CD4-positive, alpha-beta T cell (primary cell): ENCODE data around the gene C2orf92. TPM values are rescaled to one million over a fixed set of nuclear protein-coding genes. Genes with fewer than 3 reads are reported as not detected.

Experiments
- ATAC-seq: fragments of 200-7000 bp; cut with Tn5 transposase; one replicate; pipeline ENCODE4 v1.10.0; 2022; ENCODE audit warnings: mild to moderate bottlenecking; ENCODE audit not compliant: poor library complexity
- CTCF ChIA-PET: fragments of 350-600 bp; sonication (Branson Sonifier 250); formaldehyde crosslinking; loops from one replicate; lab custom pipeline; 2021; ENCODE audit warnings: antibody characterized with exemption, inconsistent platforms; lab: Charles Lee
- POLR2A ChIA-PET: fragments of 350-600 bp; sonication (Branson Sonifier 250); formaldehyde crosslinking; loops from one replicate; lab custom pipeline; 2021; ENCODE audit warnings: antibody characterized with exemption, inconsistent platforms; lab: Charles Lee
- DNase-seq, 14 experiments: peaks; one replicate each; pipeline ENCODE4 v3.0.0-alpha.2; 2013 to 2020; ENCODE audit warnings: mixed read lengths in 2 of 14
- H3K27ac ChIP-seq, 2 donors: one replicate each; pipeline versions ENCODE4 v1.5.1 to v1.7.0; 2013; ENCODE audit warnings: low read length in 2 of 2, low read depth in 1 of 2, mild to moderate bottlenecking in 1 of 2
- H3K27me3 ChIP-seq, 2 experiments: 1 replicate in 1 of 2; 2 replicates in 1 of 2; pipeline versions ENCODE4 v1.6.1 to v1.7.0; 2013; ENCODE audit warnings: low read length in 2 of 2, control low read depth in 1 of 2, mild to moderate bottlenecking in 1 of 2, moderate library complexity in 1 of 2; ENCODE audit not compliant: insufficient read depth in 2 of 2, control insufficient read depth in 1 of 2
- H3K36me3 ChIP-seq: one replicate; pipeline ENCODE4 v1.6.1; 2013; ENCODE audit warnings: low read length, control low read depth; ENCODE audit not compliant: insufficient read depth
- H3K4me1 ChIP-seq: one replicate; pipeline ENCODE4 v1.6.1; 2013; ENCODE audit warnings: low read length, control low read depth; ENCODE audit not compliant: insufficient read depth
- H3K4me3 ChIP-seq: one replicate; pipeline ENCODE4 v1.5.1; 2013; ENCODE audit warnings: mild to moderate bottlenecking, low read length, moderate library complexity
- H3K9me3 ChIP-seq, 2 experiments: 1 replicate in 1 of 2; 2 replicates in 1 of 2; pipeline versions ENCODE4 v1.6.1 to v1.7.0; 2013; ENCODE audit warnings: low read length in 2 of 2, mild to moderate bottlenecking in 2 of 2, control low read depth in 1 of 2, moderate library complexity in 1 of 2; ENCODE audit not compliant: control insufficient read depth in 1 of 2, insufficient read depth in 1 of 2
- H3K27ac Mint-ChIP-seq: one replicate; pipeline ENCODE4 v1.8.0; 2020; ENCODE audit warnings: mixed read lengths
- H3K27me3 Mint-ChIP-seq: one replicate; pipeline ENCODE4 v1.8.0; 2021; ENCODE audit warnings: mixed read lengths
- H3K36me3 Mint-ChIP-seq: one replicate; pipeline ENCODE4 v1.8.0; 2021; ENCODE audit warnings: low read depth, mixed read lengths
- H3K4me1 Mint-ChIP-seq: one replicate; pipeline ENCODE4 v1.8.0; 2021; ENCODE audit warnings: low read depth, mixed read lengths
- H3K4me3 Mint-ChIP-seq: one replicate; pipeline ENCODE4 v1.8.0; 2020; ENCODE audit warnings: mild to moderate bottlenecking, mixed read lengths
- H3K9me3 Mint-ChIP-seq: one replicate; pipeline ENCODE4 v1.8.0; 2020; ENCODE audit warnings: mixed read lengths
- intact Hi-C, 2 experiments: fragments of 100-400 bp; cut with DNase I in 1 of 2; cut with micrococcal nuclease in 1 of 2; formaldehyde crosslinking; loops; one replicate each; pipeline versions ENCODE4 v1.15.1 to v1.9.0; 2023 to 2025; cut with DNase I, micrococcal nuclease
- total RNA-seq, 174 experiments: library from RNA in 2 of 174; stranded (reverse) in 2 of 174; gene quantifications; one replicate each; pipeline ENCODE4 v1.2.3 and lab custom pipeline; 2021 to 2026
- TF ChIP-seq, protein P1 (sequence below): fragments of 200-600 bp; IDR thresholded peaks from one replicate; pipeline ENCODE4 v1.8.0; 2022; ENCODE audit warnings: antibody characterized with exemption, mild to moderate bottlenecking

Gene C2orf92
- total RNA-seq, 2 experiments from 2014 or later, result 12.4 to 13.4 TPM

DNA sequence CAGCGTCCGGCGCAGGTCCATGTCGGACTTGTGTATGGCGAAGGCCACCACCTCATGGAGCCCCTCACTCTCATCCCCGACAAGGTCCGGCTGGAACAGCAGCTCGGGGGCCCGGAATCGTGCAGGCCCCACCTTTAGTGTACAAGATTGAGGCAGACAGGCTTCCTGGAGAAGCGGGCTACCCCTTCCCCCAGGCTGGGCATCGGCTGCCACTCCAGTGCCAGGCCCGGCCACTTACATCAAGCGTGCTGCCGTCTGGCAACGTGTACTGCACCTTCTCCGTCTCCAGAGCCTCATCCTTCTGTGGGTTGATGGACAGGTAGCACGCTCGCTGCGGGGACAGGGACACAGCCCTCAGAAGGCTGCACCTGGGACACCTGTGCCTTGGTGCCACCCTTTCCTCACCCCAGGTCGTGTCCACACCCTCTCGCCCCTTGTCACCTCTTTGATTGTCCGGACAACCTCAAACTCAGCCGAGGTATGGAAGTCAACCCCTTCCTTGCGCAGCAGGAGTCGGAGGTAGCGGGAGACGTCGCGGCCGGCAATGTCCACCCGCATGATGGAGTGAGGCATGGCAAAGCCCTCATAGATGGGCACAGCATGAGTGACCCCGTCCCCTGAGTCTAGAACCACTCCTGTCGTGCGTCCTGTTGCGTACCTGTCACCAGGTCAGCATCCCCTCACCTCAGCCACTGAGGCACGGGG, 11.4 kb upstream of the C2orf92 start:
- no peaks in the 10 kb centered on the region for H3K27me3 ChIP-seq
- no peak overlapping the region for H3K27ac ChIP-seq
- ATAC-seq (no peak), DNase-seq (no peak)
- Mint-ChIP-seq H3K27ac (peak overlapping the region; percentile 27), H3K4me1 (peaks cover 20% of the 10 kb centered on the region), H3K4me3 (no peak overlapping the region), H3K9me3 (no peaks in the 10 kb centered on the region), H3K36me3 (peaks cover 62% of the 10 kb centered on the region), H3K27me3 (no peaks in the 10 kb centered on the region)
- H3K9me3 ChIP-seq, result no peaks in the 10 kb centered on the region
- POLR2A ChIA-PET, result interaction anchor here (4.3 kb wide), 1 partner anchor 12 kb away, joined by 31 read pairs; the partner anchor contains the start of gene COX5B
- H3K4me1 ChIP-seq, result peaks cover 26% of the 10 kb centered on the region
- TF ChIP-seq, protein P1, sequence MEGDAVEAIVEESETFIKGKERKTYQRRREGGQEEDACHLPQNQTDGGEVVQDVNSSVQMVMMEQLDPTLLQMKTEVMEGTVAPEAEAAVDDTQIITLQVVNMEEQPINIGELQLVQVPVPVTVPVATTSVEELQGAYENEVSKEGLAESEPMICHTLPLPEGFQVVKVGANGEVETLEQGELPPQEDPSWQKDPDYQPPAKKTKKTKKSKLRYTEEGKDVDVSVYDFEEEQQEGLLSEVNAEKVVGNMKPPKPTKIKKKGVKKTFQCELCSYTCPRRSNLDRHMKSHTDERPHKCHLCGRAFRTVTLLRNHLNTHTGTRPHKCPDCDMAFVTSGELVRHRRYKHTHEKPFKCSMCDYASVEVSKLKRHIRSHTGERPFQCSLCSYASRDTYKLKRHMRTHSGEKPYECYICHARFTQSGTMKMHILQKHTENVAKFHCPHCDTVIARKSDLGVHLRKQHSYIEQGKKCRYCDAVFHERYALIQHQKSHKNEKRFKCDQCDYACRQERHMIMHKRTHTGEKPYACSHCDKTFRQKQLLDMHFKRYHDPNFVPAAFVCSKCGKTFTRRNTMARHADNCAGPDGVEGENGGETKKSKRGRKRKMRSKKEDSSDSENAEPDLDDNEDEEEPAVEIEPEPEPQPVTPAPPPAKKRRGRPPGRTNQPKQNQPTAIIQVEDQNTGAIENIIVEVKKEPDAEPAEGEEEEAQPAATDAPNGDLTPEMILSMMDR, result no peak
- peaks cover 54% of the 10 kb centered on the region for H3K36me3 ChIP-seq
- no peak overlapping the region for H3K4me3 ChIP-seq
- intact Hi-C loops, result no loop called here
- CTCF ChIA-PET, result no interaction called here

DNA sequence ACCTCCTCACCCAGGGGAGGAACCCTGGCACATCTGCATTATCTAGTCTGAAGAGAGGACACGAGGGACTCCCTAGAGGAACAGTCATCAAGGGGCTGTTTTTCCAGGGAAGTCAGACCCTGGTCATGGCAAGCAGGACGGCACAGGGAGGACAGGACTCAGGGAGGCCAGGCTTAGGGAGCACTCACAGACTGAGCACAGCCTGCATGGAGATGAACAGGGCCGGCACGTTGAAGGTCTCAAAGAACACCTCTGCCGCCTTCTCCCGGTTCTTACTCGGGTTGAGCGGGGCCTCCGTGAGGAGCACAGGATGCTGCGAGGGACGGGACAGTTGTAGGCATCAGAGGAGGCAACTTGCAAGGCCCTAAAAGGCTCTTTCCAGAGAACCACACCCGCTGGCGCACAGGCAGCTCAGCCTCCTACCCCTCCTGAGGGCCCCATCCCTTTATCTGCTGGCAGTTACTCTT, 10.8 kb upstream of the C2orf92 start:
- H3K27ac Mint-ChIP-seq, result peak overlapping the region; percentile 27
- ChIA-PET POLR2A (no interaction called here), CTCF (no interaction called here)
- Histone ChIP-seq H3K27me3 (no peaks in the 10 kb centered on the region), H3K4me3 (no peak overlapping the region), H3K4me1 (peaks cover 28% of the 10 kb centered on the region), H3K36me3 (peaks cover 54% of the 10 kb centered on the region), H3K9me3 (no peaks in the 10 kb centered on the region), H3K27ac (no peak overlapping the region)
- no peaks in the 10 kb centered on the region for H3K9me3 Mint-ChIP-seq
- no peak for DNase-seq
- peaks cover 22% of the 10 kb centered on the region for H3K4me1 Mint-ChIP-seq
- TF ChIP-seq, protein P1, result no peak
- ATAC-seq, result no peak
- H3K36me3 Mint-ChIP-seq, result peaks cover 65% of the 10 kb centered on the region
- intact Hi-C loops, result no loop called here
- H3K4me3 Mint-ChIP-seq, result peak overlapping the region; percentile 25
- H3K27me3 Mint-ChIP-seq, result no peaks in the 10 kb centered on the region

DNA sequence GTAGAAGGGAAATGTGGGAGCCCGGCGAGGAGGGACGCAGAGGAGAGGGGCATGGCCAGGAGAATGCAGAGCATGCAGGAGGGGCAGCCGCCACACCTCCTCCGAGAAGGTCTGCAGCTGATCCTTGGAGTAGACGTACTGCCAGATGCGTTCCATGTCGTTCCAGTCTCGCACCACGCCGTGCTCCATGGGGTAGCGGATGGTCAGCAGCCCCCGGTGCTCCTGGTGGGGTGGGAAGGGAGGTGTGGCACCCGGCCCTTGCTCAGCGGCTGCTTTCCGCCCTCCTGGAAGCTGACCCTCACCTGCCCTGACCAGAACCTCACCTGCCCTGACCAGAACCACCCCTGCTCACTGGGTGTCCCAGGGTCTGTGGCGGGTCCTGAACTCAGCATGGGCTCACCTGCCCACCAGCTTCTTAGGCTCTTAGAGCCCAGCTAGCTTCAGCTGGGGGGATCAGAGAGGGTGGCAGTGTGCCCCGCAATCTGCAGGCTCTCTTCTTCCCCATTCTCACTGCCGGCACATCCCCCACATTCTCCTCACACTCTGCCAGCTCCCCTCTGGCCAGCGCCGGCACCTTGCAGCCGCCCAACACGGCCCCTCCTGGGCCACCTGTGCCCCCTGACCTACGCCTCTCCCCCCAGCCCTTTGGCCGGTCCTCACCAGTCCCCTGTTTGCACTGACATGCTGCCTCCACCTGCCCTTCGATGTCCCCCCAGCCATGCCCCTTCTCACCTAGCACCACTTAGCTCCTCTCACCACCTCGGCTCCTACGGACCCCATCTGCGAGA, 10.1 kb upstream of the C2orf92 start:
- CTCF ChIA-PET, result no interaction called here
- H3K27ac Mint-ChIP-seq, result no peak overlapping the region

More for the DNA sequence above, 10.1 kb upstream of the C2orf92 start:
- H3K9me3 Mint-ChIP-seq, result no peaks in the 10 kb centered on the region
- Histone ChIP-seq H3K27me3 (no peaks in the 10 kb centered on the region), H3K9me3 (no peaks in the 10 kb centered on the region), H3K36me3 (peaks cover 54% of the 10 kb centered on the region), H3K27ac (no peak overlapping the region), H3K4me3 (no peak overlapping the region), H3K4me1 (peaks cover 28% of the 10 kb centered on the region)
- intact Hi-C loops, result loop anchor here (5.0 to 10.0 kb wide), 4 partner anchors 53 to 1025 kb away; partner anchors contain the start of genes CNNM4 (in 1 of the 2), KANSL3 (in 1 of the 2), TMEM131 (in 1 of the 2) and ZAP70 (in 1 of the 2)
- H3K4me1 Mint-ChIP-seq, result peaks cover 27% of the 10 kb centered on the region
- no peak for ATAC-seq
- peaks cover 65% of the 10 kb centered on the region for H3K36me3 Mint-ChIP-seq
- H3K27me3 Mint-ChIP-seq, result no peaks in the 10 kb centered on the region
- no peak overlapping the region for H3K4me3 Mint-ChIP-seq
- POLR2A ChIA-PET, result interaction anchor here (8.4 kb wide), 1 partner anchor 12 kb away, joined by 244 read pairs; the partner anchor contains the start of gene COX5B
- no peak for DNase-seq
- TF ChIP-seq, protein P1, result no peak
